Non-pigmented ciliary epithelial cell (primary cell): Measurements from ENCODE around the gene B3GLCT.
"Not testable (repeated sequence)": the region's sequence is repeated elsewhere in the genome, so short reads cannot be mapped to it uniquely, and the experiment has no call there.

ENCODE experiments used
- DNase-seq: peaks from one replicate; pipeline ENCODE4 v3.0.0-alpha.2; 2010; ENCODE audit warnings: low read depth

The B3GLCT gene

GRCh38 chr13:31278869-31279268 is 79.1 kb downstream of the B3GLCT start:
- no peak for DNase-seq

- DNase-seq: no peak
Measured at GRCh38 chr13:31282741-31283455, 83.1 kb downstream of the B3GLCT start.

DNA sequence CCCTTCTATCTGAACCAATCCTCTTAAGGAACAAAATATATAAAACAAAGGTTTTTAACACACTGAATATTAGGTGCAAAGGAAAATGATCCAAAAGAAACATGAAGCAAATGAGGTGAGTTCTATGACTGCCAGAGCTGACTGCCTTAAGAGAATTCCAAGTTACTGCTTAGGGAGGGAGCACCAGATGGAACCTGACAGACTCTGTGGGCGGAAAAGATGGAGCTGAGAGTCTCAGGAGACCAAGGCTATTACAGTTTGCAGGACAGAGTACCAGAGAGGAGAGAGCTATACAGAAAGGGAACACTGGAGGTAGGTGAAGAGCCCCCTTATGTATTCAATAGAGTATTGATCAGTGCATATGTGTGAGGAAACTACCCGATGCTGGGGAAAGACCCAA is 87.2 kb downstream of the B3GLCT start:
- DNase-seq: no peak

DNA sequence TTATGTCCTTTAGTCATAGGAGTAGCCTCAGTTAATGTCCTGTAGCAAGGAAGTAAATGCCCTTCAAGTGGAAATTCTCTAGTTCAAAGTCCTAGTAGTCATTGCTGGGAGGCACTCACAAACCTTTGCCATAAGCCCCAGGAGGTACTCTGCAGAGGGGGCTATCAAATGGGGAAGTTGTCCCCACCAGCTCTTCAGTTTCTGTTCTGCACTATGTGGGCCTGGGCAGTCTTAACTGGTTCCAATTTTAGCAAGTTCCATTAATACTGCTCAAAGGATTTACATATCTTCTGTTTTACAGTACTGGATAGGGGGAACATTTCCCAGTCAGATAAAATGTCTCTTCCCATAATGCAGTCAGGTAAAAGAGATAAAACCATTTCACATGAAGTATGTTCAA is 101.3 kb downstream of the B3GLCT start:
- DNase-seq: no peak

GRCh38 chr13:31310356-31310755 is 110.6 kb downstream of the B3GLCT start:
- no peak for DNase-seq

DNA sequence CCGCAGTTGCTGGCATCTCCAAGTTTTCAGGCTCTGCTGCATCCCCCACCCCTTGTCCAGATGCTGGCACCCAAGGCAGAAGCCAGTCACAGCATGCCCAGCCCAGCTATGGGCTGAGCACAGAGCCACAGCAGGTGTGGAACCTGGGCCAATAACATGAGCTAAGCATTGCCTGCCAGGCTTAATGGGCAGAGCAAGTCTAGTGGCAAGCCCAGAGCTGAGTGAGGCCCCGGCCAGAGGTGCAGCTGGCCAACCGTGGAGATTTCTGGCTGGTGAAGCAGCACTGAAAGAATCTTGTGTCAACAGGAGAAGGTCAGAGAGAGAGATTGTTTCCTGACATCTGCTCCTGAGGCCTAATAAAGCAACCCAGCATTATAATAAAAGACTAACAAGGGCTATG is 111.0 kb downstream of the B3GLCT start:
- DNase-seq: no peak

DNA sequence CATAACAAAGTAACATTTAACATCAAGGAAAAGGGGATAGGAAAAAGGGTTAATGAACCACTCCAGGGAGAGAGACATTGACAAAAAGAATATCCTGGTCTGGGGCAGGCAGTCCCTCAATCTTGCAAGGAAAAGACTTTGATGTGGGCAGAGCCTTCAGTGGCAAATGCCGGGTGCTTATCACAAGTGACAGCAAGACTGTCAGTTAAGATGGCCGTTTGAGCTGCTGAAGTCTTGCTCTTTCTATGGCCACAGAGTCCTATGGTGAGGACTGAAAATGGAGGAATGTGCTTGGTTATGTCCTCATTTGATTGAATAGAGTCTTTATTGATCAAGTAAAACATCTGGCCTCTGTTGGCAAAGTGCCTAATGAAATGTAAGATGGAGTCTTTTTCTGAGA is 112.1 kb downstream of the B3GLCT start:
- DNase-seq: no peak

DNA sequence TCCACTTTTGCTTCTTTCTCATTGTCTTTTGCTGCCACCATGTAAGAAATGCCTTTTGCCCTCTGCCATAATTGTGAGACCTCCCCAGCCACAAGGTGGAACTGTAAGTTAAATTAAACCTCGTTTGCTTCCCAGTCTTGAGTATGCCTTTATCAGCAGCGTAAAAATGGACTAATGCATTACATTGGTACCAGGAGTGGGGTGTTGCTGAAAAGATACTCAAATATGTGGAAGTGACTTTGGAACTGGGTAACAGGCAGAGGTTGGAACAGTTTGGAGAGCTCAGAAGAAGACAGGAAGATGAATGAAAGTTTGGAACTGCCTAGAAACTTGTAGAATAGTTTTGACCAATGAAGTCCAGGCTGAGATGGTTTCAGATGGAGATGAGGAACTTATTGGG is 115.2 kb downstream of the B3GLCT start:
- no peak for DNase-seq

DNA sequence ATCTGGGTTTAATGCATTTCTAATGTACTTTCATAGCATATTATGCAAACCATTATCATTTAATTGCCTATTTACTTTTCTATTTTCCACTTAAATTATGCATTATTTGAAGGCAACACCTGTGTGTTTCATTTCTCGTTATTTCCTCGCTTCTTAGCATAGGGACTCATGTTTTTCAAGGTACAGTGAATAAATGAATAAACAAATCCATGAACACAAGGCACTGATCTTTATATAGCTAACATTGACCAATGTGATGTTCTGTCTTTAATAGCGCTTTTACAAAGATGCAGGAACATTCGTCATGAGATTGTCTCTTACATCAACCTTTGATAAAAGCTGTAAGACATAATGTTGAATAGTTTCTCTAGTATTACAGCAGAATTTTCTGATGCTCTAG is 121.2 kb downstream of the B3GLCT start:
- no peak for DNase-seq

GRCh38 chr13:31321457-31321856 is 121.7 kb downstream of the B3GLCT start:
- DNase-seq: no peak

GRCh38 chr13:31322026-31322425 is 122.3 kb downstream of the B3GLCT start:
- no peak for DNase-seq

- no peak for DNase-seq
Measured at GRCh38 chr13:31322702-31323405, 123.1 kb downstream of the B3GLCT start.

GRCh38 chr13:31327182-31327860 is 127.5 kb downstream of the B3GLCT start:
- DNase-seq: no peak

GRCh38 chr13:31328549-31329235 is 128.9 kb downstream of the B3GLCT start:
- DNase-seq: no peak

- no peak for DNase-seq
Measured at GRCh38 chr13:31330236-31330635, 130.5 kb downstream of the B3GLCT start.

DNA sequence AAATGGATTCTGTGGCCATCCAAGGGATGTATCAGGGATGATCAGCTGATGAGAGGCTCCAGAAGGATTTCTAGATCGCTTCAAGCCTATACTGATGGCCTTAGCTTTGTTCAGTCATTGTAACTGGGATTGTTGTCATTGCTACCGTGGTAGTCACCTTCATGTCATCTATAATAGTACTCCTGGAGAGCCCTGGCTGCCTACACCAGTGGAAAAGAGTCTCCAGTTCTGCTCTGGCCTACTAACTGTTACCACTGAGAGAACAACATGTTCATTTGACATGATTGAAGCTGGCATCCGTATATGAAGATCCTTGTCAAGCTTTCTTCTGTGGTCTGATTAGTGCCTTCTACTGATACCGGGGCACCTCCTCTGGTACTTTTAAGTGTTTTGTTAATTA is 131.3 kb downstream of the B3GLCT start:
- DNase-seq: no peak

DNA sequence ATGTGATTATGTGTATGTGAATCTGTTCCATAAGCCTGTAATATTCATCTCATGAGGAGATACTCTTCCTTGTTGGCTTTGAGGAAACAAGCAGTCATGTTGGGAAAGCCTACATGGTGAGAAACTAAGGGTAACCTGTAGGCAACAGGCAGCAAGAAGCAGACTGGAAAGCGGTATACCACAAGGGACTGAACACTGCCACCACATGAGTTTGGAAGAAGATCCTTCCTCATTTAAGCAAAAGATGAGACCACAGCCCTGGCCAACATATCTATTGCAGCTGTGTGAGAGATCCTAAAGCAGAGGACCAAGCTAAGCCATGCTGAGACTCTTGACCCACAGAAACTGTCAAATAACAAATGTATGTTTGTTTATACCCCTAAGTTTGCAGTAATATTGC is 134.8 kb downstream of the B3GLCT start:
- no peak for DNase-seq

DNA sequence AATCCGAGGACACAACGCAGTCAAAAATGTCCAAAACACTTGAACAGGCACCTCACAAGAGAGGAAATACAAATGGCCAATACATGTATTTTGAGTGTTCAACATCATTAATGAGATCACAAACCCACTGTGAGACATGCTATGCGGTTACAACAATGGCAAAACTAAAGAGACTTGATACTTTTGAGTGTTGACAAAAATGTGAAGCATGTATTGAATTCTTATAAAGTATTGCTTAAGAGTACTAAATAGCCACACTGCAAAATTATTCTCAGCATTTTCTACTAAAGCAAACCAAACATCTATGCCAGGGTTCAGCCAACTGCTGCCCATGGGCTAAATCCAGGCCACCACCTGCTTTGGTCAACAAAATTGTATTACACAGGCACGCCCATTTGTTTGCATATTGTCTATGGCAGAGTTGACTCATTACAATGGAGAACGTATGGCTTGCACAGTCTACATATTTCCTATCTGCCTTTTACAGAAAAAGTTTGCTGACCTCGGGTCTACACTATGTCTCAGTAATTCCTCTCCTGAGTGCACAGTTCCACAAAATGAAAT is 135.3 kb downstream of the B3GLCT start:
- no peak for DNase-seq

DNA sequence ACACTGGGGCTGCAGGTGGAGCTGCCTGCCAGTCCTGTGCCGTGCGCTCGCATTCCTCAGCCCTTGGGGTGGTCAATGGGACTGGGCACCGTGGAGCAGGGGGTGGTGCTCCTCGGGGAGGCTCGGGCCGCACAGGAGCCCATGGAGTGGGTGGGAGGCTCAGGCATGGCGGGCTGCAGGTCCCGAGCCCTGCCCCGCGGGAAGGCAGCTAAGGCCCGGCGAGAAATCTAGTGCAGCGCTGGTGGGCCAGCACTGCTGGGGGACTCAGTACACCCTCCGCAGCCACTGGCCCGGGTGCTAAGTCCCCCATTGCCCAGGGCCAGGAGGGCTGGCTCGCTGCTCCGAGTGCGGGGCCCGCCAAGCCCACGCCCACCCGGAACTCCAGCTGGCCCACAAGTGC is 139.8 kb downstream of the B3GLCT start:
- DNase-seq: not testable (repeated sequence)

- not testable (repeated sequence) for DNase-seq
Measured at GRCh38 chr13:31340848-31341247, 141.1 kb downstream of the B3GLCT start.

GRCh38 chr13:31346891-31347290 is 147.1 kb downstream of the B3GLCT start:
- DNase-seq: no peak

- no peak for DNase-seq
Measured at GRCh38 chr13:31349156-31349555, 149.4 kb downstream of the B3GLCT start.
